ENCODE results near the gene GPC5. TPM values are rescaled to one million over a fixed set of nuclear protein-coding genes. Genes with fewer than 3 reads are reported as not detected.
"Not testable (repeated sequence)": the region's sequence is repeated elsewhere in the genome, so short reads cannot be mapped to it uniquely, and the experiment has no call there.

The GPC5 gene
- total RNA-seq, 1 donor from 2014 or later = 0.99 TPM

DNA sequence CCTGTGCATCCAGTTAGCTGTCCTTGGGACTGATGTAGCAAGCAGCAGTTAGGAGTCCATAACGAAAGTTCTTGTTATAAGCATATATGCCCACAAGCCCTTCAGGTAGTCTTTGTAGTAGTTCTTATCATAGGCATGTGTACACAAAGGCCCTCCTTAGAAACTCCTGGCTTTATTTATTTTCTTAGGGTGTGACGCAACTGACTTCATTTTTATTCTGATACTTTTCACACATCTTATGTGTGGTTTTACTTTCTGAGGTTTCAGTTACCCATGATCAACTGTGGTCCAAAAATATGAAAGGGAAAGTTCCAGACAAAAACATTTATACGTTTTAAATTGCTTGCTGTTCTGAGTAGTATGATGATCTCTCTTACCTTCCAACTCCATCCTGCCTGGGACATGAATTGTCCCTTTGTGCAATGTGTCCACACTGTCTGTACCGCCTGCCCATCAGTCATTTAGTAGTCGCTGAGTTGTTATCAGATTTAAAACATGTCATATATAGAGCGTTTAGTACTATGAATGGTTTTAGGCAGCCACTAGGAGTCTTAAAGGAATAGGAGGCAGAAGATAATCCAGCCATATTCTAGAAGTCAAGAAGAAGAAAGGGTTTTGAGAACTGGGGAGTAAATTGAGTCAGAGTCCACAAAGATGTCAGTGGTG, 19.4 kb downstream of the GPC5 start:
- TF ChIP-seq, protein P1, sequence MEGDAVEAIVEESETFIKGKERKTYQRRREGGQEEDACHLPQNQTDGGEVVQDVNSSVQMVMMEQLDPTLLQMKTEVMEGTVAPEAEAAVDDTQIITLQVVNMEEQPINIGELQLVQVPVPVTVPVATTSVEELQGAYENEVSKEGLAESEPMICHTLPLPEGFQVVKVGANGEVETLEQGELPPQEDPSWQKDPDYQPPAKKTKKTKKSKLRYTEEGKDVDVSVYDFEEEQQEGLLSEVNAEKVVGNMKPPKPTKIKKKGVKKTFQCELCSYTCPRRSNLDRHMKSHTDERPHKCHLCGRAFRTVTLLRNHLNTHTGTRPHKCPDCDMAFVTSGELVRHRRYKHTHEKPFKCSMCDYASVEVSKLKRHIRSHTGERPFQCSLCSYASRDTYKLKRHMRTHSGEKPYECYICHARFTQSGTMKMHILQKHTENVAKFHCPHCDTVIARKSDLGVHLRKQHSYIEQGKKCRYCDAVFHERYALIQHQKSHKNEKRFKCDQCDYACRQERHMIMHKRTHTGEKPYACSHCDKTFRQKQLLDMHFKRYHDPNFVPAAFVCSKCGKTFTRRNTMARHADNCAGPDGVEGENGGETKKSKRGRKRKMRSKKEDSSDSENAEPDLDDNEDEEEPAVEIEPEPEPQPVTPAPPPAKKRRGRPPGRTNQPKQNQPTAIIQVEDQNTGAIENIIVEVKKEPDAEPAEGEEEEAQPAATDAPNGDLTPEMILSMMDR (IDR thresholded peaks at IDR 0.05) = no peak
- H3K4me3 Mint-ChIP-seq (ENCODE audit: unreplicated experiment) = no peak overlapping the region
- DNase-seq (ENCODE audit: low spot score) = no peak
- no peaks in the 10 kb centered on the region for H3K9me3 Mint-ChIP-seq (ENCODE audit: low read depth)
- H3K27me3 Mint-ChIP-seq (ENCODE audit: low read depth) = peaks cover 7% of the 10 kb centered on the region
- no peak overlapping the region for H3K27ac Mint-ChIP-seq (ENCODE audit: unreplicated experiment)
- no peaks in the 10 kb centered on the region for H3K36me3 Mint-ChIP-seq (ENCODE audit: low read depth)
- no peaks in the 10 kb centered on the region for H3K4me1 Mint-ChIP-seq (ENCODE audit: low read depth)

DNA sequence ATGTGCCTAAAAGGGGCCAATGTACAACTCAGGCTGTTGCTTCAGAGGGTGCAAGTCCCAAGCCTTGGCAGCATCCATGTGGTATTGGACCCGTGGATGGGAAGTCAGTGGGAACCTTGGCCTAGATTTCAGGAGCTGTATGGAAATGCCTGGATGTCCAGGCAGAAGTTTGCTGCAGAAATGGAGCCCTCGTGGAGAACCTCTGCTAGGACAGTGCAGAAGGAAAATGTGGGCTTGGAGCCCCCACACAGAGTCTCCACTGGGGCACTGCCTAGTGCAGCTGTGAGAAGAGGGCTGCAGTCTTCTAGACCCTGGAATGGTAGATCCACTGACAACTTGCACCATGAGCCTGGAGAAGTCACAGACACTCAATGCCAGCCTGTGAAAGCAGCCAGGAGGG, 28.5 kb downstream of the GPC5 start:
- Mint-ChIP-seq H3K36me3 (ENCODE audit: low read depth) (no peaks in the 10 kb centered on the region), H3K27ac (ENCODE audit: unreplicated experiment) (no peak overlapping the region), H3K4me1 (ENCODE audit: low read depth) (no peaks in the 10 kb centered on the region), H3K4me3 (ENCODE audit: unreplicated experiment) (no peak overlapping the region), H3K9me3 (ENCODE audit: low read depth) (peaks cover 16% of the 10 kb centered on the region), H3K27me3 (ENCODE audit: low read depth) (no peaks in the 10 kb centered on the region)
- no peak for DNase-seq (ENCODE audit: low spot score)
- TF ChIP-seq, protein P1 (IDR thresholded peaks at IDR 0.05) = no peak

GRCh38 chr13:91438674-91439073, 40.3 kb downstream of the GPC5 start:
- not testable (repeated sequence) for H3K4me1 Mint-ChIP-seq (ENCODE audit: low read depth)

GRCh38 chr13:91450913-91451312, 52.5 kb downstream of the GPC5 start:
- no peak for DNase-seq (ENCODE audit: low spot score)
- peaks cover 6% of the 10 kb centered on the region for H3K27me3 Mint-ChIP-seq (ENCODE audit: low read depth)
- no peaks in the 10 kb centered on the region for H3K36me3 Mint-ChIP-seq (ENCODE audit: low read depth)
- no peaks in the 10 kb centered on the region for H3K9me3 Mint-ChIP-seq (ENCODE audit: low read depth)
- H3K4me3 Mint-ChIP-seq (ENCODE audit: unreplicated experiment) = no peak overlapping the region
- H3K4me1 Mint-ChIP-seq (ENCODE audit: low read depth) = no peaks in the 10 kb centered on the region
- no peak overlapping the region for H3K27ac Mint-ChIP-seq (ENCODE audit: unreplicated experiment)
- TF ChIP-seq, protein P1 (IDR thresholded peaks at IDR 0.05) = no peak

More at GRCh38 chr13:91438674-91439073, 40.3 kb downstream of the GPC5 start:
- not testable (repeated sequence) for DNase-seq (ENCODE audit: low spot score); H3K27ac Mint-ChIP-seq (ENCODE audit: unreplicated experiment); H3K36me3 Mint-ChIP-seq (ENCODE audit: low read depth); H3K27me3 Mint-ChIP-seq (ENCODE audit: low read depth); H3K4me3 Mint-ChIP-seq (ENCODE audit: unreplicated experiment)
- H3K9me3 Mint-ChIP-seq (ENCODE audit: low read depth) = peaks cover 32% of the 10 kb centered on the region

GRCh38 chr13:91454666-91455065, 56.2 kb downstream of the GPC5 start:
- TF ChIP-seq, protein P1 (IDR thresholded peaks at IDR 0.05) = no peak
- no peak for DNase-seq (ENCODE audit: low spot score)
- Mint-ChIP-seq H3K4me3 (ENCODE audit: unreplicated experiment) (no peak overlapping the region), H3K4me1 (ENCODE audit: low read depth) (no peaks in the 10 kb centered on the region), H3K27ac (ENCODE audit: unreplicated experiment) (no peak overlapping the region), H3K9me3 (ENCODE audit: low read depth) (no peaks in the 10 kb centered on the region), H3K36me3 (ENCODE audit: low read depth) (no peaks in the 10 kb centered on the region), H3K27me3 (ENCODE audit: low read depth) (peaks cover 6% of the 10 kb centered on the region)

GRCh38 chr13:91456837-91457236, 58.4 kb downstream of the GPC5 start:
- TF ChIP-seq, protein P1 (IDR thresholded peaks at IDR 0.05) = no peak
- Mint-ChIP-seq H3K4me3 (ENCODE audit: unreplicated experiment) (no peak overlapping the region), H3K27me3 (ENCODE audit: low read depth) (peaks cover 6% of the 10 kb centered on the region), H3K4me1 (ENCODE audit: low read depth) (no peaks in the 10 kb centered on the region), H3K27ac (ENCODE audit: unreplicated experiment) (no peak overlapping the region), H3K36me3 (ENCODE audit: low read depth) (no peaks in the 10 kb centered on the region), H3K9me3 (ENCODE audit: low read depth) (no peaks in the 10 kb centered on the region)
- no peak for DNase-seq (ENCODE audit: low spot score)

Measured in chondrocyte (in vitro differentiated cells).